LNCaP clone FGC (cell line): ENCODE measurements around the gene ARL15.
A peak's percentile ranks its signal among the peaks of the same experiment; 100 is the strongest.

Experiments used
- DNase-seq: peaks from one replicate; pipeline ENCODE4 v3.0.0-alpha.2; 2011; ENCODE audit warnings: low read depth
- H3K4me3 ChIP-seq: 2 replicates; pipeline ENCODE4 v1.5.1; 2011; ENCODE audit warnings: mild to moderate bottlenecking, low read depth, low read length, control low read depth
- CTCF ChIP-seq: IDR thresholded peaks from 2 replicates; pipeline ENCODE4 v1.5.1; 2012; ENCODE audit warnings: mild to moderate bottlenecking; ENCODE audit not compliant: control insufficient read depth, insufficient read depth; ENCODE audit errors: extremely low read depth

ARL15 gene

GRCh38 chr5:54313311-54314270, 3.2 kb upstream of the ARL15 start:
- H3K4me3 ChIP-seq, result no peak overlapping the region
- TF ChIP-seq CTCF, result no peak
- no peak for DNase-seq

DNA sequence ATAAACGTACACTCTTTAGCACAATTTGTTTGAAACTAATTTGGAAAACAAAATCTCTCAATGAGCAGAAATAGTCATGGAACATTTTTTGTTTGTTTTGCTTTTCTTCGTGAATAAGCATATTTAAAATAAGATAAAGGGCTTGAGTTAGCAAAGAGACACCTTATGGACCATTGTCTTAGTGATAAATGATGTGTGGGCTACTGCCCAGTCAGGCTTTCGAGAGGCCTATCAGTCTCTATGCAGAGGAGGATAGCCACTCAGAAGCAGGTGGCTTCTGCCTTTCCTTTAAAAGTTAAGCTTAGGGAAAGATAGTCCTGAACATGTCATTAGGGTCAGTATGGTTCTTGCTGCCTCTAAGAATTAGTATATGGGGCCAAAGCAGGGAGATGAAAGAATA, 2.1 kb upstream of the ARL15 start:
- no peak for TF ChIP-seq CTCF
- DNase-seq, result no peak
- H3K4me3 ChIP-seq, result no peak overlapping the region

GRCh38 chr5:54311176-54311677, 854 bp upstream of the ARL15 start:
- H3K4me3 ChIP-seq, result peak overlapping the region; percentile 64
- no peak for TF ChIP-seq CTCF
- DNase-seq, result no peak

GRCh38 chr5:54309691-54310432, 511 bp downstream of the ARL15 start:
- no peak for TF ChIP-seq CTCF
- no peak for DNase-seq
- H3K4me3 ChIP-seq, result peak overlapping the region; percentile 64

DNA sequence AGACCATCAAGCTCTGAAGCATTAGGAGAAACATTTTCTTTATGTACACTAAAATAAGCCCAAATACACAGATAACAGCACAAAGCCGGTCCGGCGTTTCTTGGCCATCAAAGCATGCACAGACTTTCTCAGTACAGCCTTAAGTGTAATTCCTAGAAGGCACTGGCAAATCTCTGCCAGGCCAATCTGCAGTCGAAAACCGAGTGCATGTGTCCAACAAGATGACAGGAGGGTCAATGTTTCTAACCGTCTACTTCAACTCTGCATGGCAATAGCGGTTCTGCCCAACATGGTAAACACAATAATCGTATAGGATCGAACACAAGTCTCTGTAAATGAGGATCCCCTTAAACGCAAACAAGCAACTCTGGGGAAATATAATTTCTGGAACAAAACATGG, 1.1 kb downstream of the ARL15 start:
- DNase-seq, result no peak
- TF ChIP-seq CTCF, result no peak
- peak overlapping the region; percentile 64 for H3K4me3 ChIP-seq

DNA sequence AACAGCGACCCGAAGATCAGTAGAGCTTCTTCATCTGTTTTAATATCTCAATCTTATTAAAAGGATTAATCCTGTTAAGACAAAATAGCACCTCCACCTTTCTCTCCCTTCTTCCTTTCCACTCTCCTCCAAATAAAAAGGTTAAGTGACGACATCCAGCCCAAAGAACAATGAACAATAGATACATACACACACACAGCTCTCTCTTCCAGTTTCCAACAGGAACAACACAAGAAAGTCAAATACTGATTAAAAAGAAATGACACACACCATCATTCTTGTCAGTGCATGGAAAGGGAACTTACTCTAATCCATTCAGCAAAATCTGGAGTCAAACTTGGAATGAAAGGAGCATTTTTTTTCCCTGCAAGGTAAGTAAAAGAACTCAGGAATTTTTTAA, 2.8 kb downstream of the ARL15 start:
- no peak for TF ChIP-seq CTCF
- DNase-seq, result no peak
- H3K4me3 ChIP-seq, result no peak overlapping the region
